HEK293 (cell line): Measurements from ENCODE around the gene ELOVL5.

Source experiments
- CTCF ChIA-PET: fragments of 350-600 bp; formaldehyde crosslinking; extraction: SDS; loops from one replicate; lab custom pipeline; 2021; ENCODE audit warnings: antibody characterized with exemption; lab: Yijun Ruan, JAX
- POLR2A ChIA-PET: fragments of 300-600 bp; formaldehyde crosslinking; extraction: SDS; loops from one replicate; lab custom pipeline; 2020; ENCODE audit warnings: antibody characterized with exemption, inconsistent platforms; lab: Yijun Ruan, JAX
- H3K27ac ChIP-seq: fragments of 200-500 bp; sonication (Bioruptor generic); 2 replicates; pipeline ENCODE4 v1.5.1; 2014; ENCODE audit warnings: low read depth, low read length, control low read depth, inconsistent platforms; ENCODE audit errors: extremely low read depth
- H3K36me3 ChIP-seq, 2 experiments: fragments of 200-500 bp in 1 of 2; sonication (Bioruptor generic) in 1 of 2; 1 replicate in 1 of 2; 2 replicates in 1 of 2; pipeline ENCODE4 v1.5.1; 2014 to 2017; ENCODE audit warnings: inconsistent platforms in 2 of 2, low read length in 2 of 2; ENCODE audit not compliant: control insufficient read depth in 2 of 2, insufficient read depth in 1 of 2
- H3K4me1 ChIP-seq: fragments of 200-500 bp; sonication (Bioruptor generic); 2 replicates; pipeline ENCODE4 v1.5.1; 2014; ENCODE audit warnings: mild to moderate bottlenecking, low read length, inconsistent platforms; ENCODE audit not compliant: control insufficient read depth, insufficient read depth
- H3K4me3 ChIP-seq: 2 replicates; pipeline ENCODE4 v1.5.1; 2011; ENCODE audit warnings: low read depth, mild to moderate bottlenecking, control low read depth, low read length, moderate library complexity
- H3K9me3 ChIP-seq: fragments of 200-500 bp; sonication (Bioruptor generic); 2 replicates; pipeline ENCODE4 v1.5.1; 2014; ENCODE audit warnings: low read depth, low read length, inconsistent platforms; ENCODE audit not compliant: control insufficient read depth, insufficient read depth
- TRIM28 ChIP-seq: IDR thresholded peaks from 2 replicates; pipeline ENCODE4 v1.6.1; 2011; ENCODE audit warnings: low read length, control low read depth, borderline replicate concordance
- ZBTB20 ChIP-seq: fragments of 450-650 bp; formaldehyde crosslinking; IDR thresholded peaks from 2 replicates; pipeline ENCODE4 v1.5.1; 2016; ENCODE audit warnings: missing biosample characterization, missing genetic modification characterization
- ZBTB7A ChIP-seq: fragments of 450-650 bp; formaldehyde crosslinking; IDR thresholded peaks from 2 replicates; pipeline ENCODE4 v1.5.1; 2016; ENCODE audit warnings: low read depth, missing biosample characterization, missing genetic modification characterization
- ZNF121 ChIP-seq: fragments of 450-650 bp; formaldehyde crosslinking; IDR thresholded peaks from 2 replicates; pipeline ENCODE4 v1.5.1; 2016; ENCODE audit warnings: missing biosample characterization, missing genetic modification characterization
- ZNF174 ChIP-seq: fragments of 450-650 bp; formaldehyde crosslinking; IDR thresholded peaks from 2 replicates; pipeline ENCODE4 v1.5.0; 2017; ENCODE audit warnings: missing biosample characterization, mild to moderate bottlenecking, missing genetic modification characterization
- ZNF248 ChIP-seq: fragments of 450-650 bp; formaldehyde crosslinking; IDR thresholded peaks from 2 replicates; pipeline ENCODE4 v1.5.1; 2017; ENCODE audit warnings: missing biosample characterization, missing genetic modification characterization
- ZNF311 ChIP-seq: fragments of 450-650 bp; formaldehyde crosslinking; IDR thresholded peaks from 2 replicates; pipeline ENCODE4 v1.5.1; 2017; ENCODE audit warnings: missing biosample characterization, missing genetic modification characterization, borderline replicate concordance
- ZNF391 ChIP-seq: fragments of 450-650 bp; formaldehyde crosslinking; IDR thresholded peaks from 2 replicates; pipeline ENCODE4 v1.5.1; 2016; ENCODE audit warnings: low read depth, missing biosample characterization, missing genetic modification characterization, borderline replicate concordance
- ZNF423 ChIP-seq: fragments of 450-650 bp; formaldehyde crosslinking; IDR thresholded peaks from 2 replicates; pipeline ENCODE4 v1.5.1; 2016; ENCODE audit warnings: missing biosample characterization, missing genetic modification characterization
- ZNF530 ChIP-seq: fragments of 450-650 bp; formaldehyde crosslinking; IDR thresholded peaks from 2 replicates; pipeline ENCODE4 v1.5.1; 2016; ENCODE audit warnings: low read depth, missing biosample characterization, missing genetic modification characterization
- ZNF544 ChIP-seq: fragments of 450-650 bp; formaldehyde crosslinking; IDR thresholded peaks from 2 replicates; pipeline ENCODE4 v1.5.0; 2017; ENCODE audit warnings: missing biosample characterization, missing genetic modification characterization
- ZNF560 ChIP-seq: fragments of 450-650 bp; formaldehyde crosslinking; IDR thresholded peaks from 2 replicates; pipeline ENCODE4 v1.5.1; 2017; ENCODE audit warnings: missing biosample characterization, missing genetic modification characterization, borderline replicate concordance
- ZNF600 ChIP-seq: fragments of 450-650 bp; formaldehyde crosslinking; IDR thresholded peaks from 2 replicates; pipeline ENCODE4 v1.5.1; 2016; ENCODE audit warnings: missing biosample characterization, missing genetic modification characterization
- ZNF639 ChIP-seq: fragments of 450-650 bp; formaldehyde crosslinking; IDR thresholded peaks from 2 replicates; pipeline ENCODE4 v1.5.1; 2016; ENCODE audit warnings: missing biosample characterization, missing genetic modification characterization
- ZNF670 ChIP-seq: fragments of 450-650 bp; formaldehyde crosslinking; IDR thresholded peaks from 2 replicates; pipeline ENCODE4 v1.5.1; 2016; ENCODE audit warnings: missing biosample characterization, missing genetic modification characterization, low read depth
- ZNF677 ChIP-seq: fragments of 450-650 bp; IDR thresholded peaks from 2 replicates; pipeline ENCODE4 v1.5.0; 2018; ENCODE audit warnings: missing biosample characterization, mild to moderate bottlenecking, missing genetic modification characterization, moderate library complexity
- ZNF707 ChIP-seq: fragments of 450-650 bp; formaldehyde crosslinking; IDR thresholded peaks from 2 replicates; pipeline ENCODE4 v1.5.1; 2016; ENCODE audit warnings: missing biosample characterization, missing genetic modification characterization
- TF ChIP-seq, protein P1 (sequence below): fragments of 450-650 bp; formaldehyde crosslinking; IDR thresholded peaks from 2 replicates; pipeline ENCODE4 v1.5.1; 2016; ENCODE audit warnings: missing biosample characterization, missing genetic modification characterization

The ELOVL5 gene

GRCh38 chr6:53230775-53231467 is 117.8 kb downstream of the ELOVL5 start:
- H3K27ac ChIP-seq = no peak overlapping the region
- ChIA-PET POLR2A (interaction anchor here (0.7 kb wide), 1 partner anchor 14 kb away, joined by 3 read pairs; no protein-coding TSS in a partner anchor), CTCF (interaction anchor here (0.7 kb wide), 2 partner anchors 16 to 28 kb away, joined by 3 read pairs; no protein-coding TSS in a partner anchor)
- no peaks in the 10 kb centered on the region for H3K9me3 ChIP-seq
- H3K4me3 ChIP-seq = no peak overlapping the region
- H3K36me3 ChIP-seq = no peaks in the 10 kb centered on the region
- 0 out of 2 replicates have a peak, but pooled peaks cover 2% of the 10 kb centered on the region for H3K4me1 ChIP-seq
- no peak for TF ChIP-seq ZNF670 (tag by site-specific recombination)
- TF ChIP-seq ZNF423 (tag by site-specific recombination) = no peak

DNA sequence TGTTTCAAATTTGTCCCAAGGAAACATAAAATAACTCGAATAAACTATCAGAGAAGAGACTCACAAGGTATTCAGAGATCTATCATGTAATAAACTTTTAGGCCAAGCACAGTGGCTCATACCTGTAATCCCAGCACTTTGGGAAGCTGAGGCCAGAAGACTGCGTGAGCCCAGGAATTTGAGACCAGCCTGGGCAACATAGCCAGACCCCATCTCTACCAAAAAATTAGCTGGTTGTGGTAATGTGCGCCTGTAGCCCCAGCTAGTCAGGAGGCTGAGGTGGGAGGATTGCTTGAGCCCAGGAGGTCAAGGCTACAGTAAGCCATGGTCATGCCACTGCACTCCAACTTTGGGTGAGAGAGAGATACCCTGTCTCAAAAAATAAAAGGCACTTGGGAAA is 120.9 kb downstream of the ELOVL5 start:
- ChIA-PET POLR2A (no interaction called here), CTCF (interaction anchor here (0.6 to 1.0 kb wide), 2 partner anchors 55 to 736 kb away, joined by 3 read pairs; no protein-coding TSS in a partner anchor)
- H3K9me3 ChIP-seq = no peaks in the 10 kb centered on the region
- no peak overlapping the region for H3K4me3 ChIP-seq
- no peaks in the 10 kb centered on the region for H3K36me3 ChIP-seq
- H3K4me1 ChIP-seq = no peaks in the 10 kb centered on the region
- TF ChIP-seq ZNF121 (tag by site-specific recombination) (0 out of 2 replicates have a peak, but pooled peaks have one; percentile 55), ZBTB7A (no peak)
- no peak overlapping the region for H3K27ac ChIP-seq

DNA sequence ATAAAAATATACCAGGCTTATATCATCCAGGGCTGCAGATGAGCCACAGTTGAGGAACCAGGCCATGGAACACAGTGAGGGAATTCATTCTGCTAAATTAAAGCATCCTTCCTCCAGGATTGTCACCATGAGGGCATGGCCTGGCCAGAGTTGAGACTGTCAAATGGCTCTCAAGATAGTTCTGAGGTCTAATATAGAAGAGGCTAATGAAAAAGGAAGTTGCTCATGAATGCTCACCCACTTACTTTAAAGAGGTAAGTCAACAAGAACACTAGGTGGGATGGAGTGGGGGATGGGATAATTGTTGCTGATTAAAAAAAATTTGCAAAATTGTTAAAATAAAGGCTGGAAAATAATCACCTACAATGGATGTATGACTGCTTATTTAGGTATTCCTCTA is 128.1 kb downstream of the ELOVL5 start:
- no peak for TF ChIP-seq ZNF174
- TF ChIP-seq ZNF707 = no peak
- no peak for TF ChIP-seq ZNF677 (tag by site-specific recombination)
- no peak for TF ChIP-seq ZNF600 (tag by site-specific recombination)
- no peak for TF ChIP-seq ZNF311 (tag by site-specific recombination)
- no peak for TF ChIP-seq ZNF560 (tag by site-specific recombination)
- no peak for TF ChIP-seq ZNF544 (tag by site-specific recombination)
- TF ChIP-seq ZNF391 = no peak
- no peak for TF ChIP-seq ZNF530 (tag by site-specific recombination)
- no peak for TF ChIP-seq ZNF639
- TF ChIP-seq TRIM28 = no peak
- TF ChIP-seq, protein P1, sequence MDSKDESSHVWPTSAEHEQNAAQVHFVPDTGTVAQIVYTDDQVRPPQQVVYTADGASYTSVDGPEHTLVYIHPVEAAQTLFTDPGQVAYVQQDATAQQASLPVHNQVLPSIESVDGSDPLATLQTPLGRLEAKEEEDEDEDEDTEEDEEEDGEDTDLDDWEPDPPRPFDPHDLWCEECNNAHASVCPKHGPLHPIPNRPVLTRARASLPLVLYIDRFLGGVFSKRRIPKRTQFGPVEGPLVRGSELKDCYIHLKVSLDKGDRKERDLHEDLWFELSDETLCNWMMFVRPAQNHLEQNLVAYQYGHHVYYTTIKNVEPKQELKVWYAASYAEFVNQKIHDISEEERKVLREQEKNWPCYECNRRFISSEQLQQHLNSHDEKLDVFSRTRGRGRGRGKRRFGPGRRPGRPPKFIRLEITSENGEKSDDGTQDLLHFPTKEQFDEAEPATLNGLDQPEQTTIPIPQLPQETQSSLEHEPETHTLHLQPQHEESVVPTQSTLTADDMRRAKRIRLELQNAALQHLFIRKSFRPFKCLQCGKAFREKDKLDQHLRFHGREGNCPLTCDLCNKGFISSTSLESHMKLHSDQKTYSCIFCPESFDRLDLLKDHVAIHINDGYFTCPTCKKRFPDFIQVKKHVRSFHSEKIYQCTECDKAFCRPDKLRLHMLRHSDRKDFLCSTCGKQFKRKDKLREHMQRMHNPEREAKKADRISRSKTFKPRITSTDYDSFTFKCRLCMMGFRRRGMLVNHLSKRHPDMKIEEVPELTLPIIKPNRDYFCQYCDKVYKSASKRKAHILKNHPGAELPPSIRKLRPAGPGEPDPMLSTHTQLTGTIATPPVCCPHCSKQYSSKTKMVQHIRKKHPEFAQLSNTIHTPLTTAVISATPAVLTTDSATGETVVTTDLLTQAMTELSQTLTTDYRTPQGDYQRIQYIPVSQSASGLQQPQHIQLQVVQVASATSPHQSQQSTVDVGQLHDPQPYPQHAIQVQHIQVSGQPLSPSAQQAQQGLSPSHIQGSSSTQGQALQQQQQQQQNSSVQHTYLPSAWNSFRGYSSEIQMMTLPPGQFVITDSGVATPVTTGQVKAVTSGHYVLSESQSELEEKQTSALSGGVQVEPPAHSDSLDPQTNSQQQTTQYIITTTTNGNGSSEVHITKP (tag by site-specific recombination) = no peak
- TF ChIP-seq ZNF248 (tag by site-specific recombination) = no peak
- no peak for TF ChIP-seq ZBTB20 (tag by site-specific recombination)
- Histone ChIP-seq H3K9me3 (no peaks in the 10 kb centered on the region), H3K4me3 (no peak overlapping the region), H3K4me1 (0 out of 2 replicates have a peak, but pooled peaks cover 2% of the 10 kb centered on the region), H3K36me3 (no peaks in the 10 kb centered on the region), H3K27ac (no peak overlapping the region)
- CTCF ChIA-PET = no interaction called here
- POLR2A ChIA-PET = no interaction called here
